Stimulated activated CD8-positive, alpha-beta memory T cell treated with anti-CD3 and anti-CD28 coated beads, Interleukin-4, amount 100 ng/mL, for 24 hours (primary cell): Measurements from ENCODE around the gene S1PR1.
"Not testable (repeated sequence)": the region's sequence is repeated elsewhere in the genome, so short reads cannot be mapped to it uniquely, and the experiment has no call there.

Experiments
- DNase-seq: peaks from one replicate; pipeline ENCODE4 v3.0.0-alpha.2; 2020; ENCODE audit warnings: low read depth

Gene S1PR1

DNA sequence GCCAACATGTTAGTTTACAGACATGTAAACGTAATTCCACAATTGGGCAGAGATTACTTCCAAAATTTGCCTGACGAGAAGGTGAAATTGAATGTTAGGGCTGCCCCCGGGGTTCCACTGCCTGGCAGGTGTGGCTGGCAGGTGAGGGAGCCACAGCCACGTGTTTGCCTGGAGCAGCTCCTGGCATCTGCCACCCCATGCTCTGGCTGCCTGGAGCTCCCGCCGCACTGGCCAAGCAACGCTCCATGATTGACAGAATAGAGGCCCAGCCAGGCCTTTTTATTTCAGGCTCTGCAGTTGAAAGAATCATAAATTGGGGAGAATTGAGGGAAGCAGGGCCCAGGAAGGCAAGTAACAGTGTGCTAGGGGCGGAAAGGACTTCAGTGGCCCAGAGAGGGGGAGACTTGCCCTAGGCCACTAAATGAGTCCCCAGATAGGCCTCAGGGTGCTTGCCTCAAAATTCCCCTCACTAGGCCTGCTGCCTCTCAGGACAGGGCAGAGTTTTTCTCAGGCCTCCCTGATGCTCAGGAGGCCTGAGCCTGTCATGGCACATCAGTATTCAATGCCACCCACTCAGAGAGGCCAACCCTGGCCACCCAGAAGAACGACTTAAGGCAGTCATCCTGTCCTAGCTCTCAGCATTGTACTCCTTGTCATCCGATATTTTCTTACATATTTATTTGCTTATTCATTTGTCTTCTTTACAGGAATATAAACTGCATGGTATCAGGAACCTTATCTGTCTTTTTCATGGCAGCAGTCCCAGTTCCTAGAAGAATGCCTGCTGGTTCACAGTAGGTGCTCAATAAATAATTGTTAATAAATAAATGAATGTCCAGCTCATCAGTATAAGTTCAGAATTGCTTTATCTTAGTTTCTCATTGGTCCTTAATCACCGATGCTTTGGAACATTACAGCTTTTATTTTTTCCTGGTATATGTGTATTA, 16.6 kb upstream of the S1PR1 start:
- DNase-seq, result no peak

DNA sequence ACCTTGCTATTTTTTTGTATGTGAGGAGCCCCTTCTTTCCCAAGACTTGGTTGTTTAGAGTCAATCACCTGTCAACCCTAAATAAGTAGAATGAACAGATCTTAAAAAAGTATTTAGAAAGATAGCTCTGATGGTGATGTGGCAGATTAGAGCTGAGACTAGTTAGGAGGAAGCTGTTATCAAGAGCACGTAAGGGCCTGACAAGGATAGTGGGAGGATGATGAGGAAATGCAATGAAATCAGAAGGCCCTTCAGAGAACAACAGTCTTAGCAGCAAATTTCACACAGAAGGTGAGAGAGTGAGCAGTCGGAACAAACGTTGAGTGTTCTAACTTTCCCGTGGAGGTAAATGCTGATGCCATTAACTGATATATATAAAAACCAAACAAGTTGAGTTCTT, 15.9 kb upstream of the S1PR1 start:
- no peak for DNase-seq

DNA sequence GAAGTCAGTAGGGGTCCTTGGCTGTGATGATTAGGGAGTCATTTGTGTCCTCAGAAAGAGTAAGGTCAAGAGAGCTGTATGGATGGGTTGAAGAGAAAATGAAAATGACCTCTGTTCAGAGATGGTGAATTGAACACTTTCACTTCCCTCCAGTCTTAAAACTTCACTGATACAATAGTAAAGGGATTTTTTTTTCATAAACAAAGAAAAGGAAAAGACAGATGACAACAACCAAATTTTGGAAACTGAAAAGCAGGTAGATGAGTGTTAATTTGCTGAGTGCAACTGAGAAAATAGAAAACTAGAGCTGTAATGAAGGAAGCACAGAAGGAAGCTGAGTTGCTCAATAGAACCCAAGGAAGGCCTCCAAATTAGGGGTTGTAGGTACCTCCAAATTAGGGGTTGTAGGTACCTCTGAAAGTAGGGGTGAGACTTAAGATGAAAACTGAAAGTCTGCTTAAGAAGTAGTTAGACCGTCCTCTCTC, 14.8 kb upstream of the S1PR1 start:
- DNase-seq, result no peak

DNA sequence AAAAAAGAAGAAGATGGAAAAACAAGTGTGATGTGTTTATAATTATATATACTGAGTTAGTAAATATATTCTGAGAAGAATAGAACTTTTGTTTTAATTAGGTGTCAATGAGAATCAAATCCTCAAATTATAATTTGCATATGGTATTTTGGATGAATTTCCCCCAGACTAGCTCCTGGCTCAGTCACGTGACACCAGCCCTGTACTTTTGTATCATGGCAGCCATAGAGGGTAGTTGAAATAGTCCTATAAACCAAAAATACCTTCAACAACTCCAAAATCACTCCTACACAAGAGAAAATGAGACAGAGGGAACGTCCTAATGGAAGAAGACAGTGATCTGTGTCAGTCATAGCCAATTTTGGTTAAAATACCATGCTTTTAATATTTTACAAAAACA, 9.0 kb upstream of the S1PR1 start:
- no peak for DNase-seq

DNA sequence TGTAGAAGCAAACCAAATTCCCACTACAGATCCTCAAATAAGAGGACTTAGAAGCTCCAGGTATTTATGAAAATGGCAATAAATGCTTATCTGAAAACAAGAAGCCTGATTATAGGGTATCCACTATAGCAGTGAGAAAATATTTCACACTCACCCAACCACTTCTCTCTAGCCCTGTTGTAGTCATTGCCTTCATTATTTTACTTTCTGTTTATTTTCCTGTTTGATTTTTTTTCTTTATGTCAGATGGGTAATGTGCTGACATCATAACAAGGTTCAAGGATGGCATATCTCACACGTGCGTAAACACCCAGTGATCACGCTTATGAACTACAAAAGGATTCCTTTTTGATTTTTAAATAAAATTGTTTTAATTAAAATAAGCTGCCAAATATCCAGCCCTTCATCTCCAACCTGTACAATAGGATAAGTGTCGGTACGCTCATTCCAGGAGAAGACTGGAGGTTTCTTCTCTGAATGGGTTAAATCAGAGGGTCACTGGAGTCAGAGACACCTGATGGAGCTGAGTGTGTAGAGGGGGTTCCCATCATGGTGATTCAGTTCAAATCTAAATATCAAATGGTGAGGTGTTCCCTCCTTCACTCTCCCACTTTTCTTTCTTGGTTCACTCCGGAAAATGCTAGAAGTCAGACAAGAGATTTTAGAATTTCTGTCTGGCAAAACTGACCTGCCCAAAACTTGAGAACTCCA, 8.2 kb upstream of the S1PR1 start:
- DNase-seq, result no peak

DNA sequence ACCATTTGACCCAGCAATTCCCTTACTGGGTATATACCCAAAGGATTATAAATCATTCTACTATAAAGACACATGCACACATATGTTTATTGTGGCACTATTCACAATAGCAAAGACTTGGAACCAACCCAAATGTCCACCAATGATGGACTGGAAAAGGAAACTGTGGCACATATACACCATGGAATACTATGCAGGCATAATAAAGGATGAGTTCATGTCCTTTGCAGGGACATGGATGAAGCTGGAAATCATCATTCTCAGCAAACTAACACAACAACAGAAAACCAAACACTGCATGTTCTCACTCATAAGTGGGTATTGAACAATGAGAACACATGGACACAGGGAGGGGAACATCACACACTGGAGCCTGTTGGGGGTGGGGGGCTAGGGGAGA, 4.6 kb upstream of the S1PR1 start:
- DNase-seq, result not testable (repeated sequence)

DNA sequence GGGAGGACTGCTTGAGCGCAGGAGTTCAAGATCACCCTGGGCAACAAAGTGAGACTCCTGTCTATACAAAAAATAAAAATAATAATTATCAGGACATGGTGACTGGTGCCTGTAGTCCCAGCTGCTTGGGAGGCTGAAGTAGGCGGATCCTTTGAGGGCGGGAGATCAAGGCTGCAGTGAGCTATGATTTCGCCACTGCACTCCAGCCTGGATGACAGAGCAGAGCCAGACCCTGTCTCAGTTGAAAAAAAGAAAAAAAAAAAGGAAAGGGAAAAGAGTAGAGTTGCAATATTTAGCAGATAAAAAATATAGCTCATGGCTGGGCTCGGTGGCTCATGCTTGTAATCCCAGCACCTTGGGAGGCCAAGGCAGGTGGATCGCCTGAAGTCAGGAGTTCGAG, 3.3 kb upstream of the S1PR1 start:
- no peak for DNase-seq

DNA sequence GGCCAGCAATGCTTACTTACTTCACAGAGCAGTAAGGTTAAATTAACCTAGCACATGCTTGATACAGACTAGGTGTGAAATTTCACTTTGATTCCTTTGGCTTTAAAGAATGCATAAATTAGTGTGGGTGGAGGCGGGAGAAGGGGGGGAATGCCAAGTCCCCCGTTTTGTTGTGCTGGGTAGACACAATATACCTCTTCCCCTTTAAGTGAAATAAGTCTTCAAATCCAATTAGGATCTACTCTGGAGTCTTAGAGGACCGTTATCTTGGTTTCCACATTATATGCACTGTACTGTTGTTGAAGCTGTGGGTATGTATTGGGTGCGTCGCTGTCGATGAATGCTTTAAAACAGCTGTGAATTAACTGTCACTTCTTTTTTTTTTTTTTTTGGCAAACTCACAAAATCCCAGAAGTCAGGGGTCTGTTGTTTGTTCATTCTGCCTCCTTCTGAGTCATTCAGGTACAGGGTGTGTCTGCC, 1.6 kb upstream of the S1PR1 start:
- DNase-seq, result no peak

DNA sequence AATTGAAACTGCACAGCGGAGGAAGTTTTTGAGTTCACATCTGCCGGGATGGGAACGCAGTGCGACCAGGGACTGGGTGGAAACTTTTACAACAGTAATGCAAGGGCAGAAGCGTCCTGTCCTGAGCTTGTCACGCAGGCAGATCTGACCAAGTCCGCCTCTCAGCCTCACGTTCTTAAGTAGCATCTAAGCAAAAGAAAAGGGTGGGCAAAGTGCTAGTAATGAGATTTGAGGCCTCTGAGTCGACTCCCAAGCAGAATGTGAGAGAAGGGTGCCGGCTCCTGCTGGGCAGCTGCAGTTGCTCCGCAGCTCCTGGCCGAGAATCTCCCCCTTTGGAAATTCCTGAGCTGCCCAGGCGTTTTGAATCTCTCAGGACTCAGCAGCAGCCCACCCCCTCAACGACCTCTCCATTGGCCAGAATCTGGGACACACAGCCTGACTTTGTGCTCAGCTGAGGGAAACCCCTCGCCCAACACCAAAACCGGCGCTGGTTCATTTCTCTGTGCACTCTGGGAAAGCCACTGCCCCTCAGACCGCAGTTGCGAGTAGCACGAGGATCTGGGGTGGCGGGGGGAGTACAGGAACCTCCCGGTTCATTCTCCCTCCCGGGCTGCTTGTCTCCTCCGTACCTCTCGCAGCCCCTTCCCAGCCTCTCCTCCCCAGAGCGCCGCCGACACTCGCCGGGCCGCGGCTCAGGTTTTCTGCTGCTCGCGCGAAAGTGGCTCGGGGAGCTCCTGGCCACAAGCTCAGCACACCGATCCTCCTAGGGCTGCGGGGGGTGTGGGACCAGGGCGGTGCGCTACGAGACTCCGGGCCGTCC, 913 bp upstream of the S1PR1 start:
- peak; percentile 46 for DNase-seq

DNA sequence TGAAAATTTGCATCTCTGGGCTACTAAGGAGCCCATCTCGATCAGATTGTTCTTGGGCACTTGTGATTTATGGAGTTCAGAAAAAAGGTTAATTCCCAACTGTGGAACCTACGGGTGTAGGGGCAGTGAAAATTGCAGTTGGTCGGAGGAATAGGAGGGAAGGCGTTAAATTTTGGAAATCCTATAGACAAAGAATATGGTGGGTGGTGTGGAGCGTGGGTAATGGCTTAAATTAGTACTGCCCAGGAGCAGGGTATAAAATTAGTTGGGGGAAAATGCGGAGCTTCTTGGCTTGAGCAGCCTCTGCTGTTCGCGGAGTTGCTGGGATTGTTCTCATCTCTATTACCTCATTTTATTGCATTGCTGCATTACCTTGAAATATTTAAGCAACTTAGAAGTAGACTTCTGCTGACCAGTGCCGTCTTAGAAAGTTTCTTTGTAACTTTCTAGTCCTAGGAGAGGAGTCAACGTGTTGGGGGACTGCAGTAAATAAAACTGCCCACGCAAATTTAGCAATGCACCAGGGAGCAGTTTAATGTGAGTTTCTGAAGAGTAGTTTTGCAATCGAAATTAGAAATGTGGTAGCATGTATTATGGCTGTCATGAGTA, 514 bp downstream of the S1PR1 start:
- no peak for DNase-seq

DNA sequence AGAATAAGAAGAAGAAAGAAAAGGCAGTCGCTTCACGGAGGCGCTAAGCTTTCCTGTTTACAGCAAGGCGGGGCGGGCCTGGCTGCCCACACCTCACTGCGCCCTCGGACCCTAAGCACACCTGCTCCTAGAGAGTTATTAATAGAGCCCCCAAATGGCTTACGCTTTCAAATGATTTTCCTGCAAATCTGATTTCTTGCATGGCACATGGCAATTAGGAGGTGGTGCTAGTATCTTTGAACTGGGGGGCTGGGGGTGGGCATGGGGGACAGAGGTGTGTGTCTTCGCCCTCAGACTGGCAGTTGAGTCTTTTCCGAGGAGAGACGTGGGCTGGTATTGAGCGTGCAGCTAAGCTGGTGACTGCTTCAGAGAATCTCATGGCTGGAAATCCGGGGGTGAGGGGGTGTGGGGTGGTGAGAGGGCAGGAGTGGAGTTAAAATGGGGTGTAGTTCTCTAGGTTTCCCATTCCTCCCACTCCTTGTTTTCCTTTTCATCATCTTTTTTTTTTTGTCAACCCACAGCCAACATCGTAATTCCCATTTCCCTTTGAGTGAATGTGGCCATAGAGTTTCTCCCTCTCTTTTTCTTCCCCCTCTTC, 1.3 kb downstream of the S1PR1 start:
- DNase-seq, result peak; percentile 47

DNA sequence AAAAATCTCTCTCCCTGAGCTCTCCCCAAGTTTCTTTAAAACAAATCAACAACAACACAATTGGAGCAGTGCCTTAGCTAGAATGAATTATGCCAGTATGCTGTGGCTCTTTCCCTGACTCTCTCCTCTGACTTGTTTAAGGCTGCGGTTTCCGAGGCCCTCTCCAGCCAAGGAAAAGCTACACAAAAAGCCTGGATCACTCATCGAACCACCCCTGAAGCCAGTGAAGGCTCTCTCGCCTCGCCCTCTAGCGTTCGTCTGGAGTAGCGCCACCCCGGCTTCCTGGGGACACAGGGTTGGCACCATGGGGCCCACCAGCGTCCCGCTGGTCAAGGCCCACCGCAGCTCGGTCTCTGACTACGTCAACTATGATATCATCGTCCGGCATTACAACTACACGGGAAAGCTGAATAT, 1.9 kb downstream of the S1PR1 start:
- DNase-seq, result peak; percentile 82

DNA sequence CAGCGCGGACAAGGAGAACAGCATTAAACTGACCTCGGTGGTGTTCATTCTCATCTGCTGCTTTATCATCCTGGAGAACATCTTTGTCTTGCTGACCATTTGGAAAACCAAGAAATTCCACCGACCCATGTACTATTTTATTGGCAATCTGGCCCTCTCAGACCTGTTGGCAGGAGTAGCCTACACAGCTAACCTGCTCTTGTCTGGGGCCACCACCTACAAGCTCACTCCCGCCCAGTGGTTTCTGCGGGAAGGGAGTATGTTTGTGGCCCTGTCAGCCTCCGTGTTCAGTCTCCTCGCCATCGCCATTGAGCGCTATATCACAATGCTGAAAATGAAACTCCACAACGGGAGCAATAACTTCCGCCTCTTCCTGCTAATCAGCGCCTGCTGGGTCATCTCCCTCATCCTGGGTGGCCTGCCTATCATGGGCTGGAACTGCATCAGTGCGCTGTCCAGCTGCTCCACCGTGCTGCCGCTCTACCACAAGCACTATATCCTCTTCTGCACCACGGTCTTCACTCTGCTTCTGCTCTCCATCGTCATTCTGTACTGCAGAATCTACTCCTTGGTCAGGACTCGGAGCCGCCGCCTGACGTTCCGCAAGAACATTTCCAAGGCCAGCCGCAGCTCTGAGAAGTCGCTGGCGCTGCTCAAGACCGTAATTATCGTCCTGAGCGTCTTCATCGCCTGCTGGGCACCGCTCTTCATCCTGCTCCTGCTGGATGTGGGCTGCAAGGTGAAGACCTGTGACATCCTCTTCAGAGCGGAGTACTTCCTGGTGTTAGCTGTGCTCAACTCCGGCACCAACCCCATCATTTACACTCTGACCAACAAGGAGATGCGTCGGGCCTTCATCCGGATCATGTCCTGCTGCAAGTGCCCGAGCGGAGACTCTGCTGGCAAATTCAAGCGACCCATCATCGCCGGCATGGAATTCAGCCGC, 2.5 kb downstream of the S1PR1 start:
- peak; percentile 33 for DNase-seq

DNA sequence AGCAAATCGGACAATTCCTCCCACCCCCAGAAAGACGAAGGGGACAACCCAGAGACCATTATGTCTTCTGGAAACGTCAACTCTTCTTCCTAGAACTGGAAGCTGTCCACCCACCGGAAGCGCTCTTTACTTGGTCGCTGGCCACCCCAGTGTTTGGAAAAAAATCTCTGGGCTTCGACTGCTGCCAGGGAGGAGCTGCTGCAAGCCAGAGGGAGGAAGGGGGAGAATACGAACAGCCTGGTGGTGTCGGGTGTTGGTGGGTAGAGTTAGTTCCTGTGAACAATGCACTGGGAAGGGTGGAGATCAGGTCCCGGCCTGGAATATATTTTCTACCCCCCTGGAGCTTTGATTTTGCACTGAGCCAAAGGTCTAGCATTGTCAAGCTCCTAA, 3.2 kb downstream of the S1PR1 start:
- DNase-seq, result no peak

DNA sequence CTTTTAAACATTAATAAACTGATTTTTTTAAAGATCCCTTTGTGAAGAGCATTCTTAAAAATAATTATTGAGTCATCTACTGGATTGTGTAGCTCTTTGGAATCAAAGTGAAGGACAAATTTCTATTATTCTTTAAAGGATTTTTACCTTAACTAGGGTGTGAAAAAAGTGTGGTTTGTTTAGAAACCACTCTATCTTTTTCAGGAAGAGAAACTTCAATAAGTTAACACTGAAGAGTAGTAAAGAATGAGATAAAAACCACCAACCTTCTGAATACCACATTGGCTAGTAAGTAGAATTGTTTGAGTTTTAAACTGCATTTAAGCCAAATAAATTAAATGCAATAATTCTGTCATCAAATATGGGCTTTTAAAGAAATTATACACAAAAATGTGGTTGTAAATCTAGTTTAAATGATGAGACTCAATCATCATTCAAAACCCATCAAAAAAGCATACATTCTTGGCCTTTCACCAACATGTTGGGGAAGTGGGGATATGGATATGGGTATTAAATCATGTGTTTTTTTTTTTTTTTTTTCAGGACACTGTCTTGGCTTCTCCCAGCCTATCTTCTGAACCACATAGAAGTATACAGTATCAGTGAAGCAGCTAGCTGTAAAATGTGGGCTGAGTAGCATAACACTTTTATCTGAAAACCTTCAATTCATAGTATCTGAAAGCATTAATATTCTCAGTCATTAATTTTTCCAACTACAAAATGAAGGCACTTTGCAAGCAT, 4.8 kb downstream of the S1PR1 start:
- DNase-seq, result no peak

DNA sequence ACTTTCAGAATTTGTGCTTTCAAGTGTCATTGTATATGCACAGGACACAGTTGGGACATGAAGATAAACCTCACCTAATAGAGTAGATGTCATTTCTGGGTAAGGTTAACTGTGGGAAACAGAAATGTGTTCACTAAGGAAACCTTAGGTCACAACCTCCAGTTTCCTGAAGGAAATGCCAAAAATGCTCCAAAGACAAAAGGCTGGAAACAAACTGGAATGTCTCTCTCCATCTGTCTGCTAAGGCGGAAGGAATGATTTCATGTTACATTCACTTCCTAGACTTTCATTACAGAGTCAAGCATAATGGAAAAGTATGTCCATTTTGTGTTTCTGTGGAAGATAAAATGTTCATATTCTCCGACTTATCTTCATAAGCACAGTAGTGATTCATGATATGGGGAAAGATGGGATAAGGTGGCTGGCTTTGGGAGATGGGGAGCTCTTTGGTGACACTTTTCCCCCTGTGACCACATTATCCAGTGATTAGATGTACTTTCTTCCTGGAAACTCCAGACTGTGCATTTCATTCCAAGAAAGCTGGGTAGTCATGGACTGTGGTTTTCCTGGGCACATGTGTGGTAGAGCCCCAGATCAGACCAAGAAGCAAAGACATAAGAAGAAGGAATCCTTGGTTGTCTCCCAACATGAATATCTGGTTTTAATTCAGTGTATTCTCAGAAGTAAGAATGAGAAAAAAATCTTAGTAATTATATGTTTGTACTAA, 5.7 kb downstream of the S1PR1 start:
- no peak for DNase-seq

DNA sequence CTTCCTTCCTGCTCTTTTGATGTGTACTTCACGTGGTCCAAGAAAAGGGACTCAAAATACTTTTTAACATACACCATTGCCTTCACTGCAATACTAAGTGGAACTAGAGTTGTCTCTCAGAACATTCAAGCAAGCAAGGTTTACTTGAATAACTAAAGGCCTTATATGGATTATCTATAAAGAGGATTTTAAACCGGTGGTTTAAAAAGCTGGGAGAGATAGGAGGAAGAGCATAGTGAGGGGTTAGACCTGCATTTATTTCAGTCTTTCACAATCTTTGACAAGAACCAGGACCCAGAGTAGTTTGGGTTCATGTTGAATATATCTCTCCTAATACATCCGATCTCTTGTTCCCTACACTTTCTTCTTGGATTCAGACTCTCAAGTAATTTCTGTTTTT, 6.9 kb downstream of the S1PR1 start:
- DNase-seq, result no peak

DNA sequence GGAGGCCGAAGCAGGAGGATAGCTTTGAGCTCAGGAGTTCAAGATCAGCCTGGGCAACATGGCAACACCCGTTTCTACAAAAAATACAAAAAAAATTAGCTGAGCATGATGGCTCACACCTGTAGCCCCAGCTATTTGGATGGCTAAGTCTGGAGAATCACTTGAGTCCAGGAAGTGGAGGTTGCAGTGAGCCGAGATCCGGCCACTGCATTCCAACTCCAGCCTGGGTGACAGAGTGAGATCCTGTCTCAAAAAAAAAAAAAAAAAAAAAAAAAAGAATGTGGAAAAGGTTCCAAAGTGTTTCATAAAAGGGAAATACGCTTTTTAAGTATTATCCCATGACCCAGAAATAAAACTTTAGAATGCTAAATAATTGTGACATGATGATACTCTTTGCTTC, 8.0 kb downstream of the S1PR1 start:
- no peak for DNase-seq
